WTC11 (cell line): ENCODE results near the gene BRAF. TPM values are rescaled to one million over a fixed set of nuclear protein-coding genes. Genes with fewer than 3 reads are reported as not detected.

Source experiments
- AFF4 ChIP-seq: sonication (generic); formaldehyde crosslinking; IDR thresholded peaks from 2 replicates; pipeline ENCODE4 v1.8.1; 2023; ENCODE audit warnings: mild to moderate bottlenecking, missing genetic modification reagents, borderline replicate concordance
- ATF2 ChIP-seq: sonication (generic); formaldehyde crosslinking; IDR thresholded peaks from 2 replicates; pipeline ENCODE4 v1.8.1; 2022; ENCODE audit warnings: low read depth, missing genetic modification reagents, borderline replicate concordance
- CBFB ChIP-seq: sonication (generic); formaldehyde crosslinking; IDR thresholded peaks from 2 replicates; pipeline ENCODE4 v1.8.1; 2022; ENCODE audit warnings: mild to moderate bottlenecking, low read depth, missing genetic modification reagents
- CDX4 ChIP-seq: fragments of 250-450 bp; sonication (Bioruptor Pico); IDR thresholded peaks from 2 replicates; pipeline ENCODE4 v1.9.0; 2021; ENCODE audit warnings: moderate library complexity, mild to moderate bottlenecking, inconsistent platforms, borderline replicate concordance
- E2F1 ChIP-seq: sonication (generic); formaldehyde crosslinking; IDR thresholded peaks from 2 replicates; pipeline ENCODE4 v1.8.0; 2022; ENCODE audit warnings: mild to moderate bottlenecking, missing genetic modification reagents
- E2F5 ChIP-seq: sonication (generic); formaldehyde crosslinking; IDR thresholded peaks from 2 replicates; pipeline ENCODE4 v1.8.1; 2022; ENCODE audit warnings: mild to moderate bottlenecking, moderate library complexity, missing genetic modification reagents
- ERG ChIP-seq: fragments of 250-450 bp; sonication (Bioruptor Pico); IDR thresholded peaks from 2 replicates; pipeline ENCODE4 v1.8.0; 2021; ENCODE audit warnings: mild to moderate bottlenecking
- ESRRA ChIP-seq: sonication (generic); formaldehyde crosslinking; IDR thresholded peaks from 2 replicates; pipeline ENCODE4 v1.8.1; 2022; ENCODE audit warnings: mild to moderate bottlenecking, missing genetic modification reagents, borderline replicate concordance
- GRHL2 ChIP-seq: fragments of 250-450 bp; sonication (Bioruptor Pico); IDR thresholded peaks from 2 replicates; pipeline ENCODE4 v1.8.0; 2022; ENCODE audit warnings: mild to moderate bottlenecking, moderate library complexity; ENCODE audit not compliant: insufficient replicate concordance, severe bottlenecking
- JUN ChIP-seq: sonication (generic); formaldehyde crosslinking; IDR thresholded peaks from 2 replicates; pipeline ENCODE4 v1.8.0; 2023; ENCODE audit warnings: mild to moderate bottlenecking, missing genetic modification reagents
- MAX ChIP-seq: sonication (generic); formaldehyde crosslinking; IDR thresholded peaks from 2 replicates; pipeline ENCODE4 v1.8.0; 2022; ENCODE audit warnings: mild to moderate bottlenecking, missing genetic modification reagents
- MXD4 ChIP-seq: fragments of 250-450 bp; sonication (Bioruptor Pico); IDR thresholded peaks from 2 replicates; pipeline ENCODE4 v1.8.0; 2021; ENCODE audit warnings: mild to moderate bottlenecking, moderate library complexity, borderline replicate concordance
- NFE2L1 ChIP-seq: sonication (generic); formaldehyde crosslinking; IDR thresholded peaks from 2 replicates; pipeline ENCODE4 v1.8.1; 2023; ENCODE audit warnings: missing genetic modification reagents
- PRRX2 ChIP-seq: fragments of 250-450 bp; sonication (Bioruptor Pico); IDR thresholded peaks from 2 replicates; pipeline ENCODE4 v1.8.0; 2021; ENCODE audit warnings: mild to moderate bottlenecking
- RORB ChIP-seq: fragments of 250-450 bp; sonication (Bioruptor Pico); IDR thresholded peaks from 2 replicates; pipeline ENCODE4 v1.9.0; 2021; ENCODE audit warnings: mild to moderate bottlenecking
- SMAD4 ChIP-seq: sonication (generic); formaldehyde crosslinking; IDR thresholded peaks from 2 replicates; pipeline ENCODE4 v1.8.0; 2022; ENCODE audit warnings: mild to moderate bottlenecking, missing genetic modification reagents
- SOX15 ChIP-seq: fragments of 250-450 bp; sonication (Bioruptor Pico); IDR thresholded peaks from 2 replicates; pipeline ENCODE4 v1.9.0; 2021; ENCODE audit warnings: mild to moderate bottlenecking
- USF1 ChIP-seq: sonication (generic); formaldehyde crosslinking; IDR thresholded peaks from 2 replicates; pipeline ENCODE4 v1.8.0; 2022; ENCODE audit warnings: mild to moderate bottlenecking, missing genetic modification reagents
- ZBTB21 ChIP-seq: sonication (generic); formaldehyde crosslinking; IDR thresholded peaks from 2 replicates; pipeline ENCODE4 v1.8.1; 2023; ENCODE audit warnings: mild to moderate bottlenecking, missing genetic modification reagents, borderline replicate concordance
- ZMAT4 ChIP-seq: fragments of 250-450 bp; sonication (Bioruptor Pico); IDR thresholded peaks from 2 replicates; pipeline ENCODE4 v1.9.0; 2021; ENCODE audit warnings: mild to moderate bottlenecking
- ZNF281 ChIP-seq: sonication (generic); formaldehyde crosslinking; IDR thresholded peaks from 2 replicates; pipeline ENCODE4 v1.8.0; 2023; ENCODE audit warnings: mild to moderate bottlenecking, missing genetic modification reagents
- ZNF423 ChIP-seq: fragments of 250-450 bp; sonication (Bioruptor Pico); IDR thresholded peaks from 2 replicates; pipeline ENCODE4 v2.1.2; 2022; ENCODE audit warnings: mild to moderate bottlenecking, moderate library complexity
- ZSCAN18 ChIP-seq: fragments of 250-450 bp; sonication (Bioruptor Pico); IDR thresholded peaks from 2 replicates; pipeline ENCODE4 v2.1.2; 2022; ENCODE audit warnings: mild to moderate bottlenecking, moderate library complexity
- total RNA-seq: library from RNA; stranded (reverse); gene quantifications from 3 replicates; pipeline ENCODE4 v1.2.3, GENCODE V29; 2021

BRAF gene
- total RNA-seq, 1 experiment from 2014 or later = 29.2 TPM

GRCh38 chr7:140696680-140697446, 227.9 kb downstream of the BRAF start, which contains the start of gene NDUFB2 (continued):
- TF ChIP-seq MAX (CRISPR knock-in tag) = peak; percentile 89
- peak; percentile 83; the same call in 1 of the 2 replicates for TF ChIP-seq NFE2L1 (CRISPR knock-in tag)
- peak; percentile 91 for TF ChIP-seq E2F5 (CRISPR knock-in tag)
- TF ChIP-seq ERG (CRISPR knock-in tag) = no peak
- no peak for TF ChIP-seq ZSCAN18 (CRISPR knock-in tag)
- TF ChIP-seq ESRRA (CRISPR knock-in tag) = peak; percentile 78
- no peak for TF ChIP-seq CBFB (CRISPR knock-in tag)
- TF ChIP-seq ATF2 = no peak
- no peak for TF ChIP-seq AFF4 (CRISPR knock-in tag)
- TF ChIP-seq GRHL2 (CRISPR knock-in tag) = no peak
- TF ChIP-seq E2F1 (CRISPR knock-in tag) = no peak
- TF ChIP-seq SMAD4 (CRISPR knock-in tag) = no peak
- TF ChIP-seq RORB = no peak
- peak; percentile 74; the same call in 1 of the 2 replicates for TF ChIP-seq USF1 (CRISPR knock-in tag)
- TF ChIP-seq PRRX2 (CRISPR knock-in tag) = peak; percentile 51; the same call in 1 of the 2 replicates
- TF ChIP-seq SOX15 (CRISPR knock-in tag) = no peak
- peak; percentile 70 for TF ChIP-seq ZNF423 (CRISPR knock-in tag)
- TF ChIP-seq ZMAT4 (CRISPR knock-in tag) = no peak
- no peak for TF ChIP-seq ZNF281 (CRISPR knock-in tag)
- no peak for TF ChIP-seq CDX4 (CRISPR knock-in tag)
- no peak for TF ChIP-seq ZBTB21 (CRISPR knock-in tag)
- TF ChIP-seq MXD4 (CRISPR knock-in tag) = no peak
- no peak for TF ChIP-seq JUN (CRISPR knock-in tag)
